ENCODE measurements around the gene TP53BP2.

- TF ChIP-seq POLR2A (IDR thresholded peaks at IDR 0.05; ENCODE audit: low read depth), result no peak
- no peak for TF ChIP-seq CTCF (IDR thresholded peaks at IDR 0.05)
Measured at GRCh38 chr1:223776075-223776814, 69.5 kb downstream of the TP53BP2 start.
